ENCODE data around the gene EXOC3. TPM values are rescaled to one million over a fixed set of nuclear protein-coding genes. Genes with fewer than 3 reads are reported as not detected.

The EXOC3 gene
- total RNA-seq, 2 experiments from 2014 or later, result 41.6 to 41.7 TPM

GRCh38 chr5:476102-476813 is 33.3 kb downstream of the EXOC3 start:
- intact Hi-C loops (cut with micrococcal nuclease), result loop anchor here (10.0 kb wide), 2 partner anchors 629 to 869 kb away; partner anchors contain the start of gene CLPTM1L
- Mint-ChIP-seq H3K4me1 (ENCODE audit: low read depth) (peaks cover 11% of the 10 kb centered on the region), H3K4me3 (no peak overlapping the region), H3K27me3 (ENCODE audit: low read depth) (peaks cover 2% of the 10 kb centered on the region), H3K9me3 (no peaks in the 10 kb centered on the region), H3K36me3 (ENCODE audit: low read depth) (peaks cover 7% of the 10 kb centered on the region), H3K27ac (no peak overlapping the region)
- CTCF ChIA-PET, result interaction anchor here (0.6 kb wide), 1 partner anchor 459 kb away, joined by 4 read pairs; no protein-coding TSS in a partner anchor
- no peak for DNase-seq

- H3K27ac Mint-ChIP-seq, result no peak overlapping the region
- H3K4me1 Mint-ChIP-seq (ENCODE audit: low read depth), result peaks cover 6% of the 10 kb centered on the region
- peaks cover 2% of the 10 kb centered on the region for H3K27me3 Mint-ChIP-seq (ENCODE audit: low read depth)
- no peak for DNase-seq
- no peaks in the 10 kb centered on the region for H3K9me3 Mint-ChIP-seq
- H3K4me3 Mint-ChIP-seq, result no peak overlapping the region
- intact Hi-C loops (cut with micrococcal nuclease), result loop anchor here (10.0 kb wide), 2 partner anchors 628 to 868 kb away; partner anchors contain the start of gene CLPTM1L
- CTCF ChIA-PET, result no interaction called here
- peaks cover 3% of the 10 kb centered on the region for H3K36me3 Mint-ChIP-seq (ENCODE audit: low read depth)
Measured at GRCh38 chr5:476814-477175, 33.8 kb downstream of the EXOC3 start.

- Mint-ChIP-seq H3K4me1 (ENCODE audit: low read depth) (peaks cover 4% of the 10 kb centered on the region), H3K4me3 (no peak overlapping the region), H3K9me3 (no peaks in the 10 kb centered on the region), H3K36me3 (ENCODE audit: low read depth) (no peaks in the 10 kb centered on the region), H3K27ac (no peak overlapping the region), H3K27me3 (ENCODE audit: low read depth) (peaks cover 2% of the 10 kb centered on the region)
- CTCF ChIA-PET, result no interaction called here
- intact Hi-C loops (cut with micrococcal nuclease), result loop anchor here (10.0 kb wide), 2 partner anchors 628 to 868 kb away; partner anchors contain the start of gene CLPTM1L
- no peak for DNase-seq
Measured at GRCh38 chr5:477247-477646, 34.3 kb downstream of the EXOC3 start.

- Mint-ChIP-seq H3K36me3 (ENCODE audit: low read depth) (no peaks in the 10 kb centered on the region), H3K27ac (no peak overlapping the region), H3K4me3 (no peak overlapping the region), H3K9me3 (no peaks in the 10 kb centered on the region), H3K4me1 (ENCODE audit: low read depth) (peaks cover 4% of the 10 kb centered on the region), H3K27me3 (ENCODE audit: low read depth) (peaks cover 2% of the 10 kb centered on the region)
- CTCF ChIA-PET, result no interaction called here
- intact Hi-C loops (cut with micrococcal nuclease), result loop anchor here (10.0 kb wide), 2 partner anchors 627 to 867 kb away; partner anchors contain the start of gene CLPTM1L
- no peak for DNase-seq
Measured at GRCh38 chr5:477871-478270, 34.9 kb downstream of the EXOC3 start.

- H3K4me3 Mint-ChIP-seq, result no peak overlapping the region
- H3K27me3 Mint-ChIP-seq (ENCODE audit: low read depth), result peaks cover 2% of the 10 kb centered on the region
- intact Hi-C loops (cut with micrococcal nuclease), result loop anchor here (10.0 kb wide), 2 partner anchors 626 to 866 kb away; partner anchors contain the start of gene CLPTM1L
- no peak for DNase-seq
- H3K27ac Mint-ChIP-seq, result no peak overlapping the region
- no peaks in the 10 kb centered on the region for H3K36me3 Mint-ChIP-seq (ENCODE audit: low read depth)
- CTCF ChIA-PET, result interaction anchor here (0.6 kb wide), 1 partner anchor 176 kb away, joined by 3 read pairs; no protein-coding TSS in a partner anchor
- H3K9me3 Mint-ChIP-seq, result no peaks in the 10 kb centered on the region
- peaks cover 4% of the 10 kb centered on the region for H3K4me1 Mint-ChIP-seq (ENCODE audit: low read depth)
Measured at GRCh38 chr5:478369-478981, 35.5 kb downstream of the EXOC3 start.

GRCh38 chr5:478982-479535 is 36.1 kb downstream of the EXOC3 start:
- peaks cover 2% of the 10 kb centered on the region for H3K4me1 Mint-ChIP-seq (ENCODE audit: low read depth)
- no peak for DNase-seq
- CTCF ChIA-PET, result no interaction called here
- H3K27ac Mint-ChIP-seq, result no peak overlapping the region
- no peak overlapping the region for H3K4me3 Mint-ChIP-seq
- H3K9me3 Mint-ChIP-seq, result no peaks in the 10 kb centered on the region
- H3K27me3 Mint-ChIP-seq (ENCODE audit: low read depth), result peaks cover 2% of the 10 kb centered on the region
- intact Hi-C loops (cut with micrococcal nuclease), result loop anchor here (10.0 kb wide), 2 partner anchors 626 to 866 kb away; partner anchors contain the start of gene CLPTM1L
- H3K36me3 Mint-ChIP-seq (ENCODE audit: low read depth), result no peaks in the 10 kb centered on the region

- Mint-ChIP-seq H3K27ac (no peak overlapping the region), H3K9me3 (no peaks in the 10 kb centered on the region), H3K4me3 (no peak overlapping the region), H3K36me3 (ENCODE audit: low read depth) (no peaks in the 10 kb centered on the region), H3K27me3 (ENCODE audit: low read depth) (peaks cover 3% of the 10 kb centered on the region), H3K4me1 (ENCODE audit: low read depth) (peaks cover 2% of the 10 kb centered on the region)
- no peak for DNase-seq
- intact Hi-C loops (cut with micrococcal nuclease), result loop anchor here (10.0 kb wide), 2 partner anchors 625 to 865 kb away; partner anchors contain the start of gene CLPTM1L
- CTCF ChIA-PET, result no interaction called here
Measured at GRCh38 chr5:479566-480319, 36.8 kb downstream of the EXOC3 start.

GRCh38 chr5:481347-481746 is 38.4 kb downstream of the EXOC3 start:
- DNase-seq, result no peak
- no peak overlapping the region for H3K27ac Mint-ChIP-seq
- peaks cover 3% of the 10 kb centered on the region for H3K27me3 Mint-ChIP-seq (ENCODE audit: low read depth)
- no peak overlapping the region for H3K4me3 Mint-ChIP-seq
- no peaks in the 10 kb centered on the region for H3K9me3 Mint-ChIP-seq
- no peaks in the 10 kb centered on the region for H3K36me3 Mint-ChIP-seq (ENCODE audit: low read depth)
- intact Hi-C loops (cut with micrococcal nuclease), result no loop called here
- peaks cover 6% of the 10 kb centered on the region for H3K4me1 Mint-ChIP-seq (ENCODE audit: low read depth)
- CTCF ChIA-PET, result no interaction called here

GRCh38 chr5:482021-482420 is 39.0 kb downstream of the EXOC3 start:
- Mint-ChIP-seq H3K4me3 (no peak overlapping the region), H3K27ac (no peak overlapping the region), H3K36me3 (ENCODE audit: low read depth) (no peaks in the 10 kb centered on the region), H3K9me3 (no peaks in the 10 kb centered on the region), H3K4me1 (ENCODE audit: low read depth) (peaks cover 8% of the 10 kb centered on the region), H3K27me3 (ENCODE audit: low read depth) (peaks cover 3% of the 10 kb centered on the region)
- CTCF ChIA-PET, result no interaction called here
- no peak for DNase-seq
- intact Hi-C loops (cut with micrococcal nuclease), result no loop called here

GRCh38 chr5:482506-482905 is 39.5 kb downstream of the EXOC3 start:
- H3K4me3 Mint-ChIP-seq, result no peak overlapping the region
- H3K4me1 Mint-ChIP-seq (ENCODE audit: low read depth), result peaks cover 8% of the 10 kb centered on the region
- H3K27ac Mint-ChIP-seq, result no peak overlapping the region
- CTCF ChIA-PET, result no interaction called here
- no peaks in the 10 kb centered on the region for H3K36me3 Mint-ChIP-seq (ENCODE audit: low read depth)
- H3K9me3 Mint-ChIP-seq, result no peaks in the 10 kb centered on the region
- intact Hi-C loops (cut with micrococcal nuclease), result no loop called here
- DNase-seq, result no peak
- H3K27me3 Mint-ChIP-seq (ENCODE audit: low read depth), result peaks cover 3% of the 10 kb centered on the region

GRCh38 chr5:483011-483410 is 40.0 kb downstream of the EXOC3 start:
- H3K9me3 Mint-ChIP-seq, result no peaks in the 10 kb centered on the region
- no peaks in the 10 kb centered on the region for H3K36me3 Mint-ChIP-seq (ENCODE audit: low read depth)
- H3K27me3 Mint-ChIP-seq (ENCODE audit: low read depth), result peaks cover 3% of the 10 kb centered on the region
- no peak overlapping the region for H3K4me3 Mint-ChIP-seq
- intact Hi-C loops (cut with micrococcal nuclease), result no loop called here
- H3K27ac Mint-ChIP-seq, result no peak overlapping the region
- DNase-seq, result no peak
- peaks cover 8% of the 10 kb centered on the region for H3K4me1 Mint-ChIP-seq (ENCODE audit: low read depth)
- CTCF ChIA-PET, result no interaction called here

DNA sequence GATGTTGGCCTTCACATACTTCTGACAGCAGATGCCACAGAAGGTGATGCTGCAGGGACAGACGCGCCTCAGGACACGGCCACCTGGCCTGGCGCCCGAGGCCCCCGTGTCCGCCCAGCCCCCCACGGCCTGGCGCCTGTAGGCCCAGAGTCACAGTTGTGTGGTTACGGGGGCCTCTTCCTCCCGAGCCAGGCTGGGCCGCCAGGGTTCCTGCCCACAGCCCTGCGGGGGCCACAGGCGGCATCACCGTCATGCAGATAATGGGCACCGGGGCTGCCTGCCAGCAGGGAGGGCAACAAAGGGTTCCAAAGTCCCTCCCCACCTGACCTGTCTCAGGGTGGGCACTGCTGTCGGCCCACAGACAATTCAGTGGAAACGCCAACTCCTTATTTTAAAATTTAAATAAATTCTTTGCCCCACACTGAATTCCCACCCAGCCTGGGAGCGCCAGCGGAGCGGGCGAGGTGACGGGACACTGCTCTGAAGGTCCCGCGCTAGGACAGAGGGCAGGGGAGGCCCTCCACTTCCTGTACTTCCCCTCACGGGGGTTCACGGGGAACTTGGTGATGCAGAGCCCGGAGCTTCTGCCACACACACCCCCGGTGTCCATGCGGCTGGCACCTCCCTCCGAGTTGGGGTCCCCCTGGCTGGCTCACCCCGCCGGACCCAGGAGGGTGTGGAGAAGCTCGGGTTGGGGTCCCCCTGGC is 40.6 kb downstream of the EXOC3 start:
- no peak for DNase-seq
- no peak overlapping the region for H3K4me3 Mint-ChIP-seq
- intact Hi-C loops (cut with micrococcal nuclease), result no loop called here
- no peaks in the 10 kb centered on the region for H3K9me3 Mint-ChIP-seq
- peaks cover 3% of the 10 kb centered on the region for H3K27me3 Mint-ChIP-seq (ENCODE audit: low read depth)
- CTCF ChIA-PET, result no interaction called here
- H3K4me1 Mint-ChIP-seq (ENCODE audit: low read depth), result peaks cover 8% of the 10 kb centered on the region
- H3K36me3 Mint-ChIP-seq (ENCODE audit: low read depth), result no peaks in the 10 kb centered on the region
- no peak overlapping the region for H3K27ac Mint-ChIP-seq

Measured in activated naive CD4-positive, alpha-beta T cell treated with anti-CD3 and anti-CD28 coated beads for 36 hours (primary cell).